HEK293 (cell line): ENCODE results near the gene FIBCD1.

ENCODE experiments used
- CTCF ChIA-PET: fragments of 350-600 bp; formaldehyde crosslinking; extraction: SDS; loops from one replicate; lab custom pipeline; 2021; ENCODE audit warnings: antibody characterized with exemption; lab: Yijun Ruan, JAX
- POLR2A ChIA-PET: fragments of 300-600 bp; formaldehyde crosslinking; extraction: SDS; loops from one replicate; lab custom pipeline; 2020; ENCODE audit warnings: antibody characterized with exemption, inconsistent platforms; lab: Yijun Ruan, JAX
- H3K27ac ChIP-seq: fragments of 200-500 bp; sonication (Bioruptor generic); 2 replicates; pipeline ENCODE4 v1.5.1; 2014; ENCODE audit warnings: low read depth, low read length, control low read depth, inconsistent platforms; ENCODE audit errors: extremely low read depth
- H3K36me3 ChIP-seq, 2 experiments: fragments of 200-500 bp in 1 of 2; sonication (Bioruptor generic) in 1 of 2; 1 replicate in 1 of 2; 2 replicates in 1 of 2; pipeline ENCODE4 v1.5.1; 2014 to 2017; ENCODE audit warnings: inconsistent platforms in 2 of 2, low read length in 2 of 2; ENCODE audit not compliant: control insufficient read depth in 2 of 2, insufficient read depth in 1 of 2
- H3K4me1 ChIP-seq: fragments of 200-500 bp; sonication (Bioruptor generic); 2 replicates; pipeline ENCODE4 v1.5.1; 2014; ENCODE audit warnings: mild to moderate bottlenecking, low read length, inconsistent platforms; ENCODE audit not compliant: control insufficient read depth, insufficient read depth
- H3K4me3 ChIP-seq: 2 replicates; pipeline ENCODE4 v1.5.1; 2011; ENCODE audit warnings: low read depth, mild to moderate bottlenecking, control low read depth, low read length, moderate library complexity
- H3K9me3 ChIP-seq: fragments of 200-500 bp; sonication (Bioruptor generic); 2 replicates; pipeline ENCODE4 v1.5.1; 2014; ENCODE audit warnings: low read depth, low read length, inconsistent platforms; ENCODE audit not compliant: control insufficient read depth, insufficient read depth
- HIC1 ChIP-seq: fragments of 450-650 bp; formaldehyde crosslinking; IDR thresholded peaks from 2 replicates; pipeline ENCODE4 v1.5.1; 2016; ENCODE audit warnings: missing biosample characterization, missing genetic modification characterization
- MYNN ChIP-seq: fragments of 450-650 bp; formaldehyde crosslinking; IDR thresholded peaks from 2 replicates; pipeline ENCODE4 v1.5.1; 2016; ENCODE audit warnings: missing biosample characterization, missing genetic modification characterization, borderline replicate concordance
- REST ChIP-seq: fragments of 450-650 bp; formaldehyde crosslinking; IDR thresholded peaks from 2 replicates; pipeline ENCODE4 v1.5.1; 2016; ENCODE audit warnings: missing biosample characterization, missing genetic modification characterization
- SCRT2 ChIP-seq: fragments of 450-650 bp; formaldehyde crosslinking; IDR thresholded peaks from 2 replicates; pipeline ENCODE4 v1.5.1; 2016; ENCODE audit warnings: missing biosample characterization, missing genetic modification characterization
- ZBTB10 ChIP-seq: fragments of 450-650 bp; formaldehyde crosslinking; IDR thresholded peaks from 2 replicates; pipeline ENCODE4 v1.5.1; 2016; ENCODE audit warnings: missing biosample characterization, missing genetic modification characterization
- ZNF433 ChIP-seq: fragments of 450-650 bp; formaldehyde crosslinking; IDR thresholded peaks from 2 replicates; pipeline ENCODE4 v1.5.1; 2016; ENCODE audit warnings: missing biosample characterization, missing genetic modification characterization, low read depth
- ZNF48 ChIP-seq: fragments of 450-650 bp; formaldehyde crosslinking; IDR thresholded peaks from 2 replicates; pipeline ENCODE4 v1.5.1; 2016; ENCODE audit warnings: missing biosample characterization, missing genetic modification characterization
- ZNF623 ChIP-seq: fragments of 450-650 bp; formaldehyde crosslinking; IDR thresholded peaks from 2 replicates; pipeline ENCODE4 v1.5.1; 2016; ENCODE audit warnings: missing biosample characterization, missing genetic modification characterization

The FIBCD1 gene

GRCh38 chr9:130898552-130898852, 40.5 kb downstream of the FIBCD1 start (continued):
- TF ChIP-seq MYNN = no peak

GRCh38 chr9:130897848-130898551, 41.0 kb downstream of the FIBCD1 start:
- Histone ChIP-seq H3K27ac (no peak overlapping the region), H3K4me1 (no peaks in the 10 kb centered on the region), H3K36me3 (peaks cover 0 to 7% of the 10 kb centered on the region in 2 experiments; a peak in 1 of 3 replicates), H3K4me3 (no peak overlapping the region), H3K9me3 (no peaks in the 10 kb centered on the region)
- ChIA-PET POLR2A (no interaction called here), CTCF (interaction anchor here (0.8 to 1.2 kb wide), 2 partner anchors 31 to 190 kb away, joined by 4 read pairs; no protein-coding TSS in a partner anchor)
- no peak for TF ChIP-seq ZNF48 (tag by site-specific recombination)
- TF ChIP-seq SCRT2 = no peak
- no peak for TF ChIP-seq ZNF433
- TF ChIP-seq HIC1 (tag by site-specific recombination) = peak; percentile 35; the same call in 1 of the 2 replicates
- no peak for TF ChIP-seq REST (tag by site-specific recombination)

GRCh38 chr9:130897105-130897751, 41.8 kb downstream of the FIBCD1 start:
- H3K4me1 ChIP-seq = no peaks in the 10 kb centered on the region
- no peak overlapping the region for H3K27ac ChIP-seq
- TF ChIP-seq ZNF623 (tag by site-specific recombination) (no peak), ZBTB10 (tag by site-specific recombination) (0 out of 2 replicates have a peak, but pooled peaks have one; percentile 13)
- peaks cover 0 to 14% of the 10 kb centered on the region in 2 experiments; a peak in 1 of 3 replicates for H3K36me3 ChIP-seq
- no peaks in the 10 kb centered on the region for H3K9me3 ChIP-seq
- ChIA-PET POLR2A (no interaction called here), CTCF (interaction anchor here (0.7 kb wide), 1 partner anchor 91 kb away, joined by 4 read pairs; no protein-coding TSS in a partner anchor)
- H3K4me3 ChIP-seq = no peak overlapping the region
